Uterus (tissue), 2 donors: ENCODE data around the gene EXOC1.

Experiments
- POLR2A ChIP-seq, 2 donors: fragments of 450-650 bp; IDR thresholded peaks; one replicate each; pipeline ENCODE4 v1.6.1; 2016; ENCODE audit warnings: antibody characterized with exemption in 2 of 2, mild to moderate bottlenecking in 1 of 2, moderate library complexity in 1 of 2
- TF ChIP-seq, protein P1 (sequence below), 4 experiments: fragments of 200-600 bp in 2 of 4; fragments of 450-650 bp in 2 of 4; sonication (generic) in 2 of 4; IDR thresholded peaks; one replicate each; pipeline ENCODE4 v1.5.1; 2016 to 2019; ENCODE audit warnings: antibody characterized with exemption in 4 of 4, mild to moderate bottlenecking in 2 of 4, moderate library complexity in 1 of 4

DNA sequence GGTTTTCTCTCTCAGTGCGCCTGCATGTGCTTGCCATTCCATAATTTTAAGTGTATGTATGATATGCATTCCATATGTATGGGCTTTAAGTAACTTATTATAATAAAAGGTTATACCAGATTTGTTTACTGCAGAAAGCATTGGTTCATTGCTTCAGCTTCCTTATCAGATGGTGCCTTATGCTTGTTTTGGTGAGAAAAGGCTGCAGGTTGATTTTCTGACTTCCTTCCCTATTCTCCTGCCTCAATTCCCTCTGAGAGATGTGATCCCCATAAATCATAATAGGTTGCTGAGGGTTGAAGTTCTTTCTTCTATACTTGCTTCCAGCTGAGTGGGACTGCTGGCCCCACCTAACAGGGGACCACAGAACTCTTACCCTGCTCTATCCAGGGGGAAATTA, 85.0 kb downstream of the EXOC1 start:
- TF ChIP-seq, protein P1, sequence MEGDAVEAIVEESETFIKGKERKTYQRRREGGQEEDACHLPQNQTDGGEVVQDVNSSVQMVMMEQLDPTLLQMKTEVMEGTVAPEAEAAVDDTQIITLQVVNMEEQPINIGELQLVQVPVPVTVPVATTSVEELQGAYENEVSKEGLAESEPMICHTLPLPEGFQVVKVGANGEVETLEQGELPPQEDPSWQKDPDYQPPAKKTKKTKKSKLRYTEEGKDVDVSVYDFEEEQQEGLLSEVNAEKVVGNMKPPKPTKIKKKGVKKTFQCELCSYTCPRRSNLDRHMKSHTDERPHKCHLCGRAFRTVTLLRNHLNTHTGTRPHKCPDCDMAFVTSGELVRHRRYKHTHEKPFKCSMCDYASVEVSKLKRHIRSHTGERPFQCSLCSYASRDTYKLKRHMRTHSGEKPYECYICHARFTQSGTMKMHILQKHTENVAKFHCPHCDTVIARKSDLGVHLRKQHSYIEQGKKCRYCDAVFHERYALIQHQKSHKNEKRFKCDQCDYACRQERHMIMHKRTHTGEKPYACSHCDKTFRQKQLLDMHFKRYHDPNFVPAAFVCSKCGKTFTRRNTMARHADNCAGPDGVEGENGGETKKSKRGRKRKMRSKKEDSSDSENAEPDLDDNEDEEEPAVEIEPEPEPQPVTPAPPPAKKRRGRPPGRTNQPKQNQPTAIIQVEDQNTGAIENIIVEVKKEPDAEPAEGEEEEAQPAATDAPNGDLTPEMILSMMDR (IDR thresholded peaks at IDR 0.05) = no peak
- TF ChIP-seq POLR2A (IDR thresholded peaks at IDR 0.05) = no peak
